ENCODE results near the gene PTPRD. TPM values are rescaled to one million over a fixed set of nuclear protein-coding genes. Genes with fewer than 3 reads are reported as not detected.
"Not testable (repeated sequence)": the region's sequence is repeated elsewhere in the genome, so short reads cannot be mapped to it uniquely, and the experiment has no call there.

Gene PTPRD
- total RNA-seq, 2 donors from 2014 or later, result 97.4 to 101 TPM

DNA sequence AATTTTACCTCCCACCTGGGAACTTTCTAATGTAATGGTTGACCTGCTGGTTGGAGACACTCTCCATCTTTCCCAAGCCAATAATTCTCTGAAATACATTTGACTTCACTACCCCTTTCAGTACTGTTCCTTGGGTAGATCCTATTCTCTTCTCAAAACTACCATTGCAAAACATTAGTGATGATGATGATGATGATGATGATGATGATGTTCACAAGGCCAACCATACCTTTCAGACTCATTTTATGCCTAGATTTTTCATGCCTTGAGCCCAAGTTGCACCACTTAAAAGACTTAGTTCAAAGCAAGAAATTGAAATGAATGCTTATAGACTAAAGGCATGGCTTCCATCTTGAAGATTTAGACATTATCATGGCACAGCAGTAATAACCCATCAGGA is 1672.2 kb downstream of the PTPRD start:
- H3K4me3 Mint-ChIP-seq, result no peak overlapping the region
- Histone ChIP-seq H3K4me1 (ENCODE audit: control insufficient read depth, insufficient read depth, low read length) (no peaks in the 10 kb centered on the region), H3K9ac (ENCODE audit: extremely low read depth, low read length, poor library complexity, severe bottlenecking) (no peak overlapping the region), H3K4me3 (ENCODE audit: low read length) (no peak overlapping the region), H3K27me3 (ENCODE audit: control insufficient read depth, insufficient read depth, low read length, poor library complexity, severe bottlenecking) (no peaks in the 10 kb centered on the region), H3K36me3 (ENCODE audit: control insufficient read depth, insufficient read depth, low read length) (no peaks in the 10 kb centered on the region), H3K27ac (ENCODE audit: low read depth, low read length) (no peak overlapping the region), H3K9me3 (ENCODE audit: control insufficient read depth, low read length) (no peaks in the 10 kb centered on the region)
- H3K27ac Mint-ChIP-seq, result no peak overlapping the region
- H3K27me3 Mint-ChIP-seq (ENCODE audit: insufficient read depth), result no peaks in the 10 kb centered on the region
- no peak for DNase-seq
- H3K4me1 Mint-ChIP-seq, result peaks cover 4% of the 10 kb centered on the region
- no peaks in the 10 kb centered on the region for H3K36me3 Mint-ChIP-seq (ENCODE audit: low read depth)
- H3K9me3 Mint-ChIP-seq, result peaks cover 1% of the 10 kb centered on the region
- TF ChIP-seq, protein P1, sequence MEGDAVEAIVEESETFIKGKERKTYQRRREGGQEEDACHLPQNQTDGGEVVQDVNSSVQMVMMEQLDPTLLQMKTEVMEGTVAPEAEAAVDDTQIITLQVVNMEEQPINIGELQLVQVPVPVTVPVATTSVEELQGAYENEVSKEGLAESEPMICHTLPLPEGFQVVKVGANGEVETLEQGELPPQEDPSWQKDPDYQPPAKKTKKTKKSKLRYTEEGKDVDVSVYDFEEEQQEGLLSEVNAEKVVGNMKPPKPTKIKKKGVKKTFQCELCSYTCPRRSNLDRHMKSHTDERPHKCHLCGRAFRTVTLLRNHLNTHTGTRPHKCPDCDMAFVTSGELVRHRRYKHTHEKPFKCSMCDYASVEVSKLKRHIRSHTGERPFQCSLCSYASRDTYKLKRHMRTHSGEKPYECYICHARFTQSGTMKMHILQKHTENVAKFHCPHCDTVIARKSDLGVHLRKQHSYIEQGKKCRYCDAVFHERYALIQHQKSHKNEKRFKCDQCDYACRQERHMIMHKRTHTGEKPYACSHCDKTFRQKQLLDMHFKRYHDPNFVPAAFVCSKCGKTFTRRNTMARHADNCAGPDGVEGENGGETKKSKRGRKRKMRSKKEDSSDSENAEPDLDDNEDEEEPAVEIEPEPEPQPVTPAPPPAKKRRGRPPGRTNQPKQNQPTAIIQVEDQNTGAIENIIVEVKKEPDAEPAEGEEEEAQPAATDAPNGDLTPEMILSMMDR (conservative IDR thresholded peaks at IDR 0.05), result no peak

DNA sequence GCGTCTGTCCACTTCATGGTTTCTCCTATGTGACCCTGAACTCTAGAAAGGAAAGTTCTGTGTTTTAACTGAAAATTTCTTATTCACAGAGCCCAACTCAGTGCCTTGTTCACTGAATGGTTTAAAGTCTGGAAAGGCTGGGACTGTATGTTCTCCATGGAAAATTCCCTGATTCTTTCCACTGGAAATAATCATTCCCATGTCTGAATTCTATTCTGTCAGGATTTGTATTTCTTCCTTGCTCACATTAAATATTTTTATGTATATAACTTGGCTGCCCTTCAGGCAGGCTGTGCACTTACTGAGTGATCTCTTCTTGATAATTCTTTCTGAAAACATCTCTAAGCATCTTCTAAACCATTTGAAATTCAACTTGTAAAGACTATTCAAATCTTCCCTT is 1686.3 kb downstream of the PTPRD start:
- Mint-ChIP-seq H3K27me3 (ENCODE audit: insufficient read depth) (no peaks in the 10 kb centered on the region), H3K4me1 (no peaks in the 10 kb centered on the region), H3K36me3 (ENCODE audit: low read depth) (no peaks in the 10 kb centered on the region), H3K4me3 (no peak overlapping the region), H3K27ac (no peak overlapping the region), H3K9me3 (no peaks in the 10 kb centered on the region)
- WGBS, 2 experiments (ENCODE audit: insufficient coverage in 1 of 2, insufficient read length in 1 of 2), result 86 to 100% methylated on average over 1 of the region's 1 CpG
- no peak for DNase-seq
- Histone ChIP-seq H3K27me3 (ENCODE audit: control insufficient read depth, insufficient read depth, low read length, poor library complexity, severe bottlenecking) (no peaks in the 10 kb centered on the region), H3K4me3 (ENCODE audit: low read length) (no peak overlapping the region), H3K4me1 (ENCODE audit: control insufficient read depth, insufficient read depth, low read length) (no peaks in the 10 kb centered on the region), H3K9ac (ENCODE audit: extremely low read depth, low read length, poor library complexity, severe bottlenecking) (no peak overlapping the region), H3K36me3 (ENCODE audit: control insufficient read depth, insufficient read depth, low read length) (no peaks in the 10 kb centered on the region), H3K27ac (ENCODE audit: low read depth, low read length) (no peak overlapping the region), H3K9me3 (ENCODE audit: control insufficient read depth, low read length) (no peaks in the 10 kb centered on the region)
- TF ChIP-seq, protein P1 (conservative IDR thresholded peaks at IDR 0.05), result no peak

DNA sequence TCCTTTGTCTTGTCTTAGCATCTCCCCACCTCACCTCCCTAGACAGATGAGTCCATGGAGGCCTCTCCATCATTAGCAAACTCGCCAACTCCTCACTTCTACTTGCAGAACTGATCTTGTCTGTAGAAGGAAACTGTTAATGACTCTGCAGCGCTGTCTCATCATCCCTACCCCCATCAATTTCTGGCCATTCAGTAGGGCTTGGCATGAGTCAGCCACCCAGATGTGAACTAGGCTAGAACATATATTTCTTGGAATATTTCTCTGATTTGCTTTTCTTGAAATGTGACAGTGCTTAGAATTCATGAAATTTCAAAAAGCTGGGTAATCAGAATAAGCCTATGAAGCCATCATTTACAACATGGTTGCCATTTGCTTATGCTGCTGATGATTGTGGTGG is 1688.2 kb downstream of the PTPRD start:
- Histone ChIP-seq H3K4me3 (ENCODE audit: low read length) (no peak overlapping the region), H3K36me3 (ENCODE audit: control insufficient read depth, insufficient read depth, low read length) (no peaks in the 10 kb centered on the region), H3K9ac (ENCODE audit: extremely low read depth, low read length, poor library complexity, severe bottlenecking) (no peak overlapping the region), H3K27ac (ENCODE audit: low read depth, low read length) (no peak overlapping the region), H3K9me3 (ENCODE audit: control insufficient read depth, low read length) (no peaks in the 10 kb centered on the region), H3K27me3 (ENCODE audit: control insufficient read depth, insufficient read depth, low read length, poor library complexity, severe bottlenecking) (no peaks in the 10 kb centered on the region), H3K4me1 (ENCODE audit: control insufficient read depth, insufficient read depth, low read length) (no peaks in the 10 kb centered on the region)
- DNase-seq, result no peak
- H3K4me1 Mint-ChIP-seq, result no peaks in the 10 kb centered on the region
- H3K9me3 Mint-ChIP-seq, result no peaks in the 10 kb centered on the region
- WGBS, 2 experiments (ENCODE audit: insufficient coverage in 1 of 2, insufficient read length in 1 of 2), result 96 to 100% methylated on average over 1 to 2 of the region's 2 CpGs
- H3K27ac Mint-ChIP-seq, result no peak overlapping the region
- no peak overlapping the region for H3K4me3 Mint-ChIP-seq
- TF ChIP-seq, protein P1 (conservative IDR thresholded peaks at IDR 0.05), result no peak
- no peaks in the 10 kb centered on the region for H3K27me3 Mint-ChIP-seq (ENCODE audit: insufficient read depth)
- H3K36me3 Mint-ChIP-seq (ENCODE audit: low read depth), result no peaks in the 10 kb centered on the region

DNA sequence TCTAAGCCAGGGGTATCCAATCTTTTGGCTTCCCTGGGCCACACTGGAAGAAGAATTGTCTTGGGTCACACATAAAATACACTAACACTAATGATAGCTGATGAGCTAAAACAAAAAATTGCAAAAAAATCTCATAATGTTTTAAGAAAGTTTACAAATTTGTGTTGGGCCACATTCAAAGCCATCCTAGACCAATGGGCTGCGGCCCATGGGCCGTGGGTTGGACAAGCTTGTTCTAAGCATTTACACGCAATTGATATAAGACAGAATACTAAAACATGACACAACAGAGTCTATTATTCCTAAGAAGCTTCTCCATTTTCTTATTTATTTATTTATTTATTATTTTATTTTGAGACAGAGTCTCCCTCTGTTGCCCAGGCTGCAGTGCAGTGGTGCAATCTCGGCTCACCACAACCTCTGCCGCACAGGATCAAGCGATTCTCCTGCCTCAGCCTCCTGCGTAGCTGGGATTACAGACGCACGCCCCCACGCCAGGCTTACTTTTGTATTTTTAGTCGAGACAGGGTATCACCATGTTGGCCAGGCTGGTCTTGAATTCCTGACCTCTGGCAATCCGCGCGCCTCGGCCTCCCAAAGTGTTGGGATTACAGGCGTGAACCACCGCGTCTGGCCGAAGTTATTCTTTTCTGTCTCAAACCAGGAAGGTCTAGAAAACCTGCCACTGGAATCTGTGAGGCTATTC is 1692.2 kb downstream of the PTPRD start:
- not testable (repeated sequence) for H3K4me3 Mint-ChIP-seq; H3K27me3 Mint-ChIP-seq (ENCODE audit: insufficient read depth)

More for the DNA sequence above, 1692.2 kb downstream of the PTPRD start:
- not testable (repeated sequence) for H3K9ac ChIP-seq (ENCODE audit: extremely low read depth, low read length, poor library complexity, severe bottlenecking); DNase-seq; H3K27ac ChIP-seq (ENCODE audit: low read depth, low read length); H3K4me3 ChIP-seq (ENCODE audit: low read length); H3K9me3 ChIP-seq (ENCODE audit: control insufficient read depth, low read length); H3K36me3 ChIP-seq (ENCODE audit: control insufficient read depth, insufficient read depth, low read length); H3K27me3 ChIP-seq (ENCODE audit: control insufficient read depth, insufficient read depth, low read length, poor library complexity, severe bottlenecking); H3K36me3 Mint-ChIP-seq (ENCODE audit: low read depth); H3K9me3 Mint-ChIP-seq; H3K27ac Mint-ChIP-seq; H3K4me1 Mint-ChIP-seq; H3K4me1 ChIP-seq (ENCODE audit: control insufficient read depth, insufficient read depth, low read length)
- 88 to 91% methylated on average over 15 to 19 of the region's 19 CpGs for whole genome bisulfite sequencing, 2 experiments (ENCODE audit: insufficient coverage in 1 of 2, insufficient read length in 1 of 2)

Data from endodermal cell (in vitro differentiated cells).